HepG2 (cell line): ENCODE data around the gene C12orf60. TPM values are rescaled to one million over a fixed set of nuclear protein-coding genes. Genes with fewer than 3 reads are reported as not detected.

ENCODE experiments used
- GMEB1 ChIP-seq: sonication (generic); formaldehyde crosslinking; IDR thresholded peaks from 2 replicates; pipeline ENCODE4 v1.5.1; 2020; ENCODE audit warnings: missing genetic modification reagents, mild to moderate bottlenecking, borderline replicate concordance
- KDM2A ChIP-seq: sonication (generic); formaldehyde crosslinking; IDR thresholded peaks from 2 replicates; pipeline ENCODE4 v1.4.0; 2020; ENCODE audit warnings: low read depth, missing genetic modification reagents, borderline replicate concordance
- PCBP2 ChIP-seq: fragments of 200-400 bp; formaldehyde crosslinking; optimal IDR thresholded peaks from 2 replicates; pipeline ENCODE3; 2018; ENCODE audit warnings: low read length, low read depth; ENCODE audit not compliant: poor library complexity, severe bottlenecking
- RELA ChIP-seq: sonication (generic); formaldehyde crosslinking; IDR thresholded peaks from 2 replicates; pipeline ENCODE4 v1.4.0; 2020; ENCODE audit warnings: missing genetic modification reagents
- TBP ChIP-seq: sonication (generic); formaldehyde crosslinking; IDR thresholded peaks from 2 replicates; pipeline ENCODE4 v1.5.0; 2020; ENCODE audit warnings: missing genetic modification reagents
- ZBTB40 ChIP-seq, 2 experiments: fragments of 450-650 bp in 1 of 2; sonication (generic) in 1 of 2; formaldehyde crosslinking in 1 of 2; IDR thresholded peaks; 2 replicates each; pipeline versions ENCODE4 v1.6.1 to v1.8.0; 2016 to 2022; ENCODE audit warnings: antibody characterized with exemption in 1 of 2, mild to moderate bottlenecking in 1 of 2, missing genetic modification reagents in 1 of 2
- ZNF12 ChIP-seq: sonication (generic); formaldehyde crosslinking; IDR thresholded peaks from 2 replicates; pipeline ENCODE4 v1.5.0; 2020; ENCODE audit warnings: missing genetic modification reagents
- ZNF260 ChIP-seq: sonication (generic); formaldehyde crosslinking; IDR thresholded peaks from 2 replicates; pipeline ENCODE4 v1.4.0; 2020; ENCODE audit warnings: missing genetic modification reagents, low read depth, mild to moderate bottlenecking, borderline replicate concordance
- ZUFSP ChIP-seq: sonication (generic); formaldehyde crosslinking; IDR thresholded peaks from 2 replicates; pipeline ENCODE4 v1.9.0; 2021; ENCODE audit warnings: missing genetic modification reagents, mild to moderate bottlenecking, borderline replicate concordance
- polyA plus RNA-seq, 8 experiments: library from polyadenylated mRNA; depleted of rRNA in 3 of 8; stranded (reverse) in 7 of 8; unstranded in 1 of 8; fragments of >200 nt; fragmentation: Illumina TruSeq in 4 of 8; extraction: Trizol in 4 of 8; gene quantifications; 2 replicates each; pipeline versions ENCODE4 v1.2.1 to v1.2.3, GENCODE V29; 2011 to 2016; ENCODE audit warnings: low read depth in 4 of 8, missing spikeins in 1 of 8, mixed read lengths in 1 of 8; ENCODE audit not compliant: insufficient read depth in 1 of 8
- total RNA-seq, 5 experiments: library from RNA; depleted of rRNA; stranded (reverse); fragments of >200 nt; fragmentation: Illumina TruSeq; extraction: Trizol; gene quantifications; 2 replicates each; pipeline ENCODE4 v1.2.3, GENCODE V29; 2016; ENCODE audit warnings: low read depth in 1 of 5

The C12orf60 gene
- total and polyA plus RNA-seq, 2 of the 13 experiments (the other 11 are each of a cell fraction or from before 2014, with no cell fraction given), result 0.55 to 1.4 TPM

GRCh38 chr12:14803011-14803829 lies at the start of gene C12orf60, which contains the start of gene WBP11 (continued):
- TF ChIP-seq ZBTB40 (IDR thresholded peaks at IDR 0.05) (peak; percentile 58; the same call in 1 of the 2 replicates), ZBTB40 (CRISPR knock-in tag; IDR thresholded peaks at IDR 0.05) (0 out of 2 replicates have a peak, but pooled peaks have one; percentile 54), KDM2A (CRISPR knock-in tag) (peak; percentile 69; the same call in 1 of the 2 replicates), PCBP2 (no peak), ZNF260 (CRISPR knock-in tag) (no peak), GMEB1 (no peak; the same call in 1 of the 2 replicates), ZNF12 (no peak), RELA (no peak), TBP (CRISPR knock-in tag) (no peak), ZUFSP (no peak)
